Calu3 (cell line): ENCODE measurements around the gene CD68. TPM values are rescaled to one million over a fixed set of nuclear protein-coding genes. Genes with fewer than 3 reads are reported as not detected.
A peak's percentile ranks its signal among the peaks of the same experiment; 100 is the strongest.

Source experiments
- Bru-seq: library from RNA; stranded (reverse); fragments of 400-500 nt; gene quantifications from one replicate; lab custom pipeline; 2021; lab: Mats Ljungman, UMichigan
- BruChase-seq, 2 experiments: library from RNA; stranded (reverse); fragments of 400-500 nt; gene quantifications; one replicate each; lab custom pipeline; 2021; lab: Mats Ljungman, UMichigan
- BruUV-seq: library from RNA; stranded (reverse); fragments of 400-500 nt; replicated peaks from 2 replicates; lab custom pipeline; 2021; lab: Mats Ljungman, UMichigan
- CTCF ChIA-PET: fragments of 300-600 bp; sonication (Branson Sonifier 250); formaldehyde crosslinking; loops from one replicate; lab custom pipeline; 2022; ENCODE audit warnings: antibody characterized with exemption; lab: Charles Lee
- DNase-seq: peaks from one replicate; pipeline ENCODE4 v3.0.0; 2022
- H3K27ac Mint-ChIP-seq: one replicate; pipeline ENCODE4 v1.8.0; 2022; ENCODE audit warnings: mixed read lengths; ENCODE audit not compliant: unreplicated experiment
- H3K27me3 Mint-ChIP-seq: one replicate; pipeline ENCODE4 v1.8.0; 2022; ENCODE audit warnings: mixed read lengths; ENCODE audit not compliant: unreplicated experiment
- H3K36me3 Mint-ChIP-seq: one replicate; pipeline ENCODE4 v1.8.0; 2022; ENCODE audit warnings: mild to moderate bottlenecking, moderate library complexity, mixed read lengths; ENCODE audit not compliant: insufficient read depth, unreplicated experiment
- H3K4me1 Mint-ChIP-seq: one replicate; pipeline ENCODE4 v1.8.0; 2022; ENCODE audit warnings: mild to moderate bottlenecking, low read depth, mixed read lengths; ENCODE audit not compliant: unreplicated experiment
- H3K4me3 Mint-ChIP-seq: one replicate; pipeline ENCODE4 v1.8.0; 2022; ENCODE audit warnings: mild to moderate bottlenecking, low read depth, moderate library complexity, mixed read lengths; ENCODE audit not compliant: unreplicated experiment
- H3K9me3 Mint-ChIP-seq: one replicate; pipeline ENCODE4 v1.8.0; 2022; ENCODE audit warnings: low read depth, mixed read lengths; ENCODE audit not compliant: unreplicated experiment
- CTCF ChIP-seq: fragments of 200-600 bp; IDR thresholded peaks from one replicate; pipeline ENCODE4 v1.8.0; 2022; ENCODE audit warnings: antibody characterized with exemption; ENCODE audit not compliant: unreplicated experiment
- intact Hi-C: fragments of 100-400 bp; cut with micrococcal nuclease; formaldehyde crosslinking; loops from one replicate; pipeline ENCODE4 v1.10.0; 2022; ENCODE audit not compliant: unreplicated experiment
- long read RNA-seq: library from polyadenylated mRNA; stranded (forward); transcript quantifications from one replicate; pipeline ENCODE4 v2.0.0, GENCODE V29; 2022
- total RNA-seq: library from RNA; stranded (reverse); gene quantifications from 2 replicates; pipeline ENCODE4 v1.2.3, GENCODE V29; 2022

CD68 gene
- total RNA-seq (28.6 and 50.0 TPM in 2 replicates), Bru-seq, nascent RNA (percentile 60 among the genes with signal in this experiment), BruChase-seq, experiment 1, labeled RNA remaining after a 6-hour chase (percentile 61 among the genes with signal in this experiment), BruChase-seq, experiment 2, labeled RNA remaining after a 2-hour chase (percentile 52 among the genes with signal in this experiment)
- long read RNA-seq, transcript CD68-201 (6 exons, 1,878 nt) = major isoform, 39 of 49 reads
- long read RNA-seq, partial matches to known transcripts = 3 of 49 reads
- long read RNA-seq, other reads (novel, unspliced or antisense) = 5 of 49 reads

GRCh38 chr17:7579001-7579833 lies at the start of gene CD68:
Gene CD68, plus strand, starts transcription at chr17:7579638. Its CDS starts 40 bp downstream, at chr17:7579678.
- BruUV-seq = no TSS peak
- no peak for TF ChIP-seq CTCF
- H3K4me1 Mint-ChIP-seq = peaks cover 28% of the 10 kb centered on the region
- CTCF ChIA-PET = interaction anchor here (0.6 to 1.0 kb wide), 3 partner anchors 36 to 411 kb away, joined by 3 to 5 read pairs (median 3); partner anchors contain the start of genes FXR2 and WRAP53
- no peaks in the 10 kb centered on the region for H3K27me3 Mint-ChIP-seq
- peaks cover 92% of the 10 kb centered on the region for H3K36me3 Mint-ChIP-seq
- DNase-seq = peak; percentile 76
- peak within 1 kb of the TSS; percentile 53 for H3K4me3 Mint-ChIP-seq
- H3K27ac Mint-ChIP-seq = peak within 1 kb of the TSS; percentile 94
- intact Hi-C loops = loop anchor here (2.0 kb wide), 1 partner anchor 110 kb away; the partner anchor contains the start of gene WRAP53
- H3K9me3 Mint-ChIP-seq = no peaks in the 10 kb centered on the region

GRCh38 chr17:7530023-7530900 lies 49.2 kb upstream of the CD68 start:
- DNase-seq = no peak
- Mint-ChIP-seq H3K4me1 (no peaks in the 10 kb centered on the region), H3K9me3 (no peaks in the 10 kb centered on the region), H3K27me3 (no peaks in the 10 kb centered on the region), H3K27ac (no peak overlapping the region), H3K4me3 (no peak overlapping the region), H3K36me3 (no peaks in the 10 kb centered on the region)
- BruUV-seq = no TSS peak
- intact Hi-C loops = no loop called here
- no peak for TF ChIP-seq CTCF
- CTCF ChIA-PET = interaction anchor here (0.7 to 0.8 kb wide), 2 partner anchors 102 to 135 kb away, joined by 3 to 6 read pairs; no protein-coding TSS in a partner anchor

GRCh38 chr17:7538050-7538449 lies 41.4 kb upstream of the CD68 start:
- H3K36me3 Mint-ChIP-seq = no peaks in the 10 kb centered on the region
- no peak overlapping the region for H3K4me3 Mint-ChIP-seq
- DNase-seq = no peak
- CTCF ChIA-PET = interaction anchor here (0.6 kb wide), 1 partner anchor 24 kb away, joined by 3 read pairs; no protein-coding TSS in a partner anchor
- no peak for TF ChIP-seq CTCF
- H3K27ac Mint-ChIP-seq = no peak overlapping the region
- peaks cover 4% of the 10 kb centered on the region for H3K27me3 Mint-ChIP-seq
- H3K4me1 Mint-ChIP-seq = no peaks in the 10 kb centered on the region
- BruUV-seq = no TSS peak
- peaks cover 3% of the 10 kb centered on the region for H3K9me3 Mint-ChIP-seq
- intact Hi-C loops = no loop called here
